BLaER1 (cell line): ENCODE measurements around the gene ELMOD3.
"Not testable (repeated sequence)": the region's sequence is repeated elsewhere in the genome, so short reads cannot be mapped to it uniquely, and the experiment has no call there.

Experiments
- H3K27ac ChIP-seq: shearing (Covaris generic); formaldehyde crosslinking; 2 replicates; pipeline ENCODE4 v1.8.1; 2022
- H3K27me3 ChIP-seq: shearing (Covaris generic); formaldehyde crosslinking; 2 replicates; pipeline ENCODE4 v1.8.1; 2022
- H3K36me3 ChIP-seq: shearing (Covaris generic); formaldehyde crosslinking; 2 replicates; pipeline ENCODE4 v1.8.1; 2022
- H3K4me1 ChIP-seq: shearing (Covaris generic); formaldehyde crosslinking; 2 replicates; pipeline ENCODE4 v1.8.1; 2022
- H3K4me2 ChIP-seq: shearing (Covaris generic); formaldehyde crosslinking; 2 replicates; pipeline ENCODE4 v1.8.1; 2022
- H3K4me3 ChIP-seq: shearing (Covaris generic); formaldehyde crosslinking; 2 replicates; pipeline ENCODE4 v1.8.1; 2022
- H3K9ac ChIP-seq: shearing (Covaris generic); formaldehyde crosslinking; 2 replicates; pipeline ENCODE4 v1.8.1; 2022
- H3K9me3 ChIP-seq: shearing (Covaris generic); formaldehyde crosslinking; 2 replicates; pipeline ENCODE4 v1.8.1; 2022
- H4K20me1 ChIP-seq: shearing (Covaris generic); formaldehyde crosslinking; 2 replicates; pipeline ENCODE4 v1.8.1; 2022
- Cebpa-rat ChIP-seq: shearing (Covaris generic); IDR thresholded peaks from 2 replicates; pipeline ENCODE4 v1.8.1; 2022

ELMOD3 gene

DNA sequence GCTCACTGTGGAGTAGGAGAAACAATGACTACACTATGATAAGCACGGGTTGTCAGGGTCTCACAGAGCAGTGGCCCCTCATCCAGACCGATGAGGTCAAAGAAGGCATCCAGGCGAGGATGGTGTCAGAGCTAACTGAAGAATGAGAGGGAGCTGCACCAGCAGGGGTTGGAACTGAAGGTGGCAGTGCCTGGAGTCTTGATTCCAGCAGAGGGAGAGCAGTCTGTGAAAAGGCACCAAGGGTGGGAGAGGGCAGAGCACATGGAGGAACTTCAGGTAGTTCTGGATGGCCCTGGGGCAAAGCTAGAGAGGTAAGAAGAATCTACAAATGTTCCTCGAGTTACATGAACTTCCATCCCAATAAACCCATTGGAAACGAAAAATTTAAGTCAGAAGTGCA, 12.6 kb downstream of the ELMOD3 start:
- Histone ChIP-seq H3K4me3 (no peak overlapping the region), H3K27ac (no peak overlapping the region), H3K4me1 (peaks cover 13% of the 10 kb centered on the region), H4K20me1 (no peaks in the 10 kb centered on the region), H3K4me2 (no peak overlapping the region; the same call in 1 of the 2 replicates), H3K9ac (no peak overlapping the region), H3K27me3 (no peaks in the 10 kb centered on the region), H3K36me3 (peaks cover 29% of the 10 kb centered on the region), H3K9me3 (no peaks in the 10 kb centered on the region)
- no peak for TF ChIP-seq Cebpa-rat

DNA sequence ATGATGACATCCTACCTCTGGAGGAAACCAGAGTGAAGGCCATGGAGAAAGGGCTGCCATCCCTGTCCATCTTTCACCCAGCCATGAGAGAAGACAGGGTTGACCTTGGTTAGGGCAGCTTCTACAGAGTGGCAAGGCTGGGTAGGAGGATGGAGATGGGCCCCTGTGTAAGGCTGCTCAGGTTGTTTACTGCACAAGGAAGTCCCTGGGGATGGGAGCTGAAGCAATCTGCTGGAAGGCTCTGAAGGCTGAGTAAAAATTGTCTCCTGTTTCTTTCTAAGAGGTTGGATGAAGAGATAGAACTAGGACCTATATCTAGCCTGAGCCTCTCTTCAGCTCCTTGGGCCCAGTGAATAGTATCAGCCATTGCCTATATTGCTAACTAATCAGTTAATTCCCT, 14.4 kb downstream of the ELMOD3 start:
- Histone ChIP-seq H3K4me3 (no peak overlapping the region), H3K9me3 (no peaks in the 10 kb centered on the region), H3K4me2 (no peak overlapping the region), H3K27ac (no peak overlapping the region), H3K27me3 (no peaks in the 10 kb centered on the region), H3K9ac (no peak overlapping the region), H3K36me3 (peaks cover 14% of the 10 kb centered on the region; the same call in 1 of the 2 replicates), H3K4me1 (peaks cover 13% of the 10 kb centered on the region), H4K20me1 (no peaks in the 10 kb centered on the region)
- TF ChIP-seq Cebpa-rat: no peak

DNA sequence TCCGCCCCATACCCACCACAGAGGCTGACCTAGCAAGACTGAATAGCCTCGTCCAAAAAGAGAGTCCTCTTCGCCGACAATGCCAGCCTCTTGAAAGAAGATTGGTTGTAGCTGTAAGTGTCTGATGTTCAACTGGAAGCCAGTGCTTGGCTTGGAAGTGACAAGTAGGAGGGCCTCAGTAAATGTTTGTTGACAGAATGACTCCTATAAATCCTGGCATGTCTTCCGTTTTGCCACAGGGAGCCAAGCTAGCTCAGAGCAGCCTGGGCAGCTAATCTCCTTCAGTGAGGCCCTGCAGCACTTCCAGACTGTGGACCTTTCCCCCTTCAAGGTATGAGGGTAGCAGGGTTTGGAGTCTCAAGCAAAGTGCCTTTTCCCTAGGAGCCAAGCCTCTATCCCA, 14.9 kb downstream of the ELMOD3 start:
- Histone ChIP-seq H3K4me2 (no peak overlapping the region), H3K27me3 (no peaks in the 10 kb centered on the region), H4K20me1 (no peaks in the 10 kb centered on the region), H3K36me3 (peaks cover 14% of the 10 kb centered on the region; the same call in 1 of the 2 replicates), H3K4me3 (no peak overlapping the region), H3K9me3 (no peaks in the 10 kb centered on the region), H3K4me1 (peaks cover 13% of the 10 kb centered on the region), H3K27ac (no peak overlapping the region), H3K9ac (no peak overlapping the region)
- TF ChIP-seq Cebpa-rat: no peak

DNA sequence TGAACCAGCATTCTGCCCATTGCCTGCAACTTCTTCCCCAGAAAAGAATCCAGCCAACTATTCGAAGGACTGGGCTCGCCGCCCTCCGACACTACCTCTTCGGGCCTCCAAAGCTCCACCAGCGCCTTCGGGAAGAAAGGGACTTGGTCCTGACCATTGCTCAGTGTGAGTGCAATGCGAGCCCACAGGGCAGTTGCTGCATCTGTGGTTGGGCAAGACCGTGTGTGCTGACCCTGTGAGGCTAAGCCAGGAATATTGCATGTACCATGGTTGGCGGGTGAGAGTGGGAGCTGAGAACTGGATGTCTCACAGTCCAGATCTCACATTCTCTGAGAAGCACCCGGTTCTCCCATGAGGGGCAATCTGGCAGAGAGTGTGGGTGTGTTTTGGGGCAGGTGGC, 16.5 kb downstream of the ELMOD3 start:
- Histone ChIP-seq H3K9me3 (no peaks in the 10 kb centered on the region), H3K27me3 (no peaks in the 10 kb centered on the region), H3K9ac (no peak overlapping the region), H3K4me2 (no peak overlapping the region), H4K20me1 (no peaks in the 10 kb centered on the region), H3K27ac (no peak overlapping the region), H3K4me1 (peaks cover 13% of the 10 kb centered on the region), H3K4me3 (no peak overlapping the region), H3K36me3 (peaks cover 14% of the 10 kb centered on the region; the same call in 1 of the 2 replicates)
- no peak for TF ChIP-seq Cebpa-rat

DNA sequence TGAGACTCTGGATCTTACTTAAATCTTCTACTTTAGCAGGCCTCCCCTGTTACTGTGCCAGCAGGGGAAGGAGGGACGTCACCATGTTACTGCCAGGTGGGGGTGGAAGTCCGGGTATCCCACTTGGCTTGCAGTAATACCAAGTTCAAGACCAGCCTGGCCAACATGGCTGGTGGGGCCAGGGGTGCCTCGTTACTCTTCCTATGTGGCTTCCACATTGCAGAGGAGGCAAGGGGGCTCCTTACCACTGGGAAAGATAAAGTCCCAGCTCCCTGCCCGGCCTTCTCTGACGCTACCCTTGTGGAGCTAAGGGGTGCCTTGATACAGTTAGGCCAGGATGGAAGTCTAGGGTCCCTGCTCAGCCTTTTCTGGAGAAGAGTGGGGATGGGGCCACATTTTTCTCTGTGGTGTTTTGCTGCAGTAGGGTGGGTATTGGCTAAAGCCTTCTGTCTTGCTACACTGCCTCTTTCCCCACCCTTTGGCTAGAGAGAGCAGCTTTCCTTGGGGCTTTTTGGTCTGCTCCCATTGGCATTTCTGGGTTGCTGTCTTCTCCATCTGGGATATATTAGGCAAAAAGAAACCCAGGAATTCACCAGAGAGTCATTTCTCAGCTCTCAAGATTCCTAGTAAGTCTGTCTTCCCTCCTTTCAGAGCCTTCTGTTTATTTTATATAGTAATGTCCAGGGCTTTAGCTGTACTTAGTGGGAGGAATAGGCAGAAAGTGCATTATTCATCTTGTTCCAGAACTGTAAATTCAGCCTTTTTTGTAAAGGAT, 21.9 kb downstream of the ELMOD3 start:
- no peaks in the 10 kb centered on the region for H4K20me1 ChIP-seq
- H3K36me3 ChIP-seq: peaks cover 53% of the 10 kb centered on the region
- TF ChIP-seq Cebpa-rat: no peak
- no peaks in the 10 kb centered on the region for H3K4me1 ChIP-seq
- H3K4me3 ChIP-seq: no peak overlapping the region
- no peak overlapping the region for H3K9ac ChIP-seq
- H3K9me3 ChIP-seq: peaks cover 20% of the 10 kb centered on the region
- no peak overlapping the region for H3K27ac ChIP-seq
- H3K4me2 ChIP-seq: no peak overlapping the region
- no peaks in the 10 kb centered on the region for H3K27me3 ChIP-seq

DNA sequence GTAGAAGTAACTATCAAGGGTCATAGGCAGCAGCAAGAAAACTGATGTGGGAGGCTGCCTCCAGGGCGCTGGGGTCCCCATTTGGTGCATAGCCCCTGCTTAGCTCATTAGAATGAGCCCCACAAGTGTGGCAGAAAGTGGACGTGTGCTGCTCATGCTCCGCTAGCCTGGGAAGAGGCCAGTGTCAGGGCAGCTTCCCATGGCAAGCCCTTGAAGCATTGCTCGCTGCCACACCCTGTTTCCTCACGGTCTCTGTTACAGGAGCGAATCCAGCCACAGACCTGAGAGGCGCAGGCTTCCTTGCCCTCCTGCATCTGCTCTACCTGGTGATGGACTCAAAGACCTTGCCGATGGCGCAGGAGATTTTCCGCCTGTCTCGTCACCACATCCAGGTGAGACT, 22.5 kb downstream of the ELMOD3 start:
- Histone ChIP-seq H4K20me1 (no peaks in the 10 kb centered on the region), H3K27me3 (no peaks in the 10 kb centered on the region), H3K9ac (no peak overlapping the region), H3K4me1 (no peaks in the 10 kb centered on the region), H3K27ac (no peak overlapping the region), H3K4me3 (no peak overlapping the region), H3K9me3 (peaks cover 20% of the 10 kb centered on the region), H3K36me3 (peaks cover 56% of the 10 kb centered on the region), H3K4me2 (no peak overlapping the region)
- TF ChIP-seq Cebpa-rat: no peak

DNA sequence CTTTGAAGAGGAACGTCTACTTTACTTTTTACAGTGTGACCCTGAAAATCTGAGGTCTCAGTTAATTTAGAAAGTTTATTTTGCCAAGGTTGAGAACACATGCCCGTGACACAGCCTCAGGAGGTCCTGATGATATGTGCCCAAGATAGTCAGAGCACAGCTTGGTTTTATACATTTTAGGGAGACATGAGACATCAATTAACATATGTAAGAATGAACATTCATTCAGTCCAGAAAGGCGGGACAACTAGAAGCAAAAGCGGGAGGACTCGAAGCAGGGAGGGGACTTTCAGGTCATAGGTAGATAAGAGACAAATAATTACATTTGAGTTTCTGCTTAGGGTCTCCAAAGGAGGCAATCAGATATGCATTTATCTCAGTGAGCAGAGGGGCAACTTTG, 23.7 kb downstream of the ELMOD3 start:
- peaks cover 62% of the 10 kb centered on the region for H3K36me3 ChIP-seq
- no peak overlapping the region for H3K27ac ChIP-seq
- no peak overlapping the region for H3K4me3 ChIP-seq
- no peaks in the 10 kb centered on the region for H3K4me1 ChIP-seq
- H3K4me2 ChIP-seq: no peak overlapping the region
- no peaks in the 10 kb centered on the region for H3K27me3 ChIP-seq
- H3K9ac ChIP-seq: no peak overlapping the region
- peaks cover 20% of the 10 kb centered on the region for H3K9me3 ChIP-seq
- H4K20me1 ChIP-seq: no peaks in the 10 kb centered on the region
- TF ChIP-seq Cebpa-rat: no peak

DNA sequence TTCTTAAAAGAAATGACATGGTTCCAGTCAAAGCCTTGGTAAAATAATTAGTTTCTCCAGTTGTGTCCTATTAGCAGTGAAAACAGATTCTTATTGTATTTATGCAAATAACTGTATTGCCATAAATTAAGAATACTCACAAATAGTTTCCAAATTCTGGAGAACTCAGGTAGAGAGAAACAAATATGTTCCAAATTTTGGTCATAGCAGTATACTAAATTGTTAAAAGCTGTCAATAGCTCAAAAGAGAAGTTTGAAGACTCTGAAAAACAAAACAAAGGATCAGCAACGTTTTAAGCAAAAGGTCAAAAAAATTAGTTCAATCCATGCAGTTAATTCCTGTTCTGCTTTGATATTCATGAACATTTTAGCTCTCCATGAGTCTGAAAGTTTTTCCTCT, 25.5 kb downstream of the ELMOD3 start:
- no peaks in the 10 kb centered on the region for H3K27me3 ChIP-seq
- peaks cover 79% of the 10 kb centered on the region for H3K36me3 ChIP-seq
- peaks cover 20% of the 10 kb centered on the region for H3K9me3 ChIP-seq
- H3K27ac ChIP-seq: no peak overlapping the region
- H3K4me3 ChIP-seq: no peak overlapping the region
- H4K20me1 ChIP-seq: no peaks in the 10 kb centered on the region
- no peak for TF ChIP-seq Cebpa-rat
- no peak overlapping the region for H3K4me2 ChIP-seq
- H3K9ac ChIP-seq: no peak overlapping the region
- H3K4me1 ChIP-seq: no peaks in the 10 kb centered on the region

DNA sequence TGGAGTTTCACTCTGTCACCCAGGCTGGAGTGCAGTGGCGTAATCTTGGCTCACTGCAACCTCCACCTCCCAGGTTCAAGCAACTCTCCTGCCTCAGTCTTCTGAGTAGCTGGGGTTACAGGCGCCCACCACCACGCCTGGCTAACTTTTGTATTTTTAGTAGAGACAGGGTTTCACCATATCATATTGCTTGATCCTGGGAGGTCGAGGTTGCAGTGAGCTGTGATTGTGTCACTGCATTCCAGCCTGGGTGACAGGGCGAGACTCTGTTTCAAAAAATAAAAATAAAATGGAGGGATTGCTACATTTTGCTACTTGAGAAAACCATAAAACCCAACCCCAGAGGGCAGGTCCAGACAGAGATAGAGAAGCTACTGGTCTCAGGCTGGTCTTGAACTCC, 28.6 kb downstream of the ELMOD3 start:
- H3K27ac ChIP-seq, H3K4me1 ChIP-seq, H3K4me3 ChIP-seq, H4K20me1 ChIP-seq, H3K9ac ChIP-seq, H3K27me3 ChIP-seq, H3K4me2 ChIP-seq: not testable (repeated sequence)
- peaks cover 87% of the 10 kb centered on the region for H3K36me3 ChIP-seq
- H3K9me3 ChIP-seq: peaks cover 20% of the 10 kb centered on the region

DNA sequence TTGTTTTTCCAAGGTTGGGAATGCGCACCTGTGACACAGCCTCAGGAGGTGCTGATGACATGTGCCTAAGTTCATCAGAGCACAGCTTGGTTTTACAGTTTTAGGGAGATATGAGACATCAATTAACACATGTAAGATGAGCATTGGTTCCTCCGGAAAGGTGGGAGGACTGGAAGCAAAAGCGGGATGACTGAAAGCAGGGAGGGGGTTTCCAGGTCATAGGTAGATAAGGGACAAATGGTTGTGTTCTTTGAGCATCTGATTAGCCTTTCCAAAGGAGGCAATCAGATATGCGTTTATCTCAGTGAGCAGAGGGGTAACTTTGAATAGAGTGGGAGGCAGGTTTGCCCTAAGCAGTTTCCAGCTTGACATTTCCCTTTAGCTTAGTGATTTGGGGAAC, 29.3 kb downstream of the ELMOD3 start:
- Histone ChIP-seq H3K4me1 (no peaks in the 10 kb centered on the region), H4K20me1 (no peaks in the 10 kb centered on the region), H3K9me3 (peaks cover 20% of the 10 kb centered on the region), H3K4me3 (no peak overlapping the region), H3K27ac (no peak overlapping the region), H3K9ac (no peak overlapping the region), H3K4me2 (no peak overlapping the region), H3K27me3 (no peaks in the 10 kb centered on the region), H3K36me3 (peaks cover 87% of the 10 kb centered on the region)
- no peak for TF ChIP-seq Cebpa-rat

DNA sequence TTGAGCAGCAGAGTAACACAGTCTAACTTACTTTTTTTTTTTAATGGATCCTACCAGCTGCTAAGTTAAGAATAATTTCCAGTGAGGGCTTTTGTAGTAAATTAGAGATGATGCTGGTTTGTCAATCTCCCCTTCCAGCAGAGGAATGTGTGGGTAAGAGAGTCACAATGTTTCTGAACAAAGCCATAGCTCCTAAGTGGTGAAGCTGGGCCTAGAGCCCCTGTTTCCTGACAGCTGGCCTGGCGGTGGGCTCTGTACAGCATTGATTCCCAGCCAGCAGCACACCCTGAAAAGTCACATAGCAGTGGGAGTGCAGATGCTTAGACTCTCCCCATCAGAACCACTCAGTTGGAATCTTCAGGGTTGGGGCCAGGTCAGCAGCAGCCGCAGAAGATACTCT, 31.2 kb downstream of the ELMOD3 start:
- H4K20me1 ChIP-seq: no peaks in the 10 kb centered on the region
- H3K27ac ChIP-seq: no peak overlapping the region
- peaks cover 13% of the 10 kb centered on the region for H3K4me1 ChIP-seq
- H3K4me3 ChIP-seq: no peak overlapping the region
- H3K27me3 ChIP-seq: no peaks in the 10 kb centered on the region
- TF ChIP-seq Cebpa-rat: no peak
- H3K9me3 ChIP-seq: peaks cover 1% of the 10 kb centered on the region
- peaks cover 87% of the 10 kb centered on the region for H3K36me3 ChIP-seq
- H3K9ac ChIP-seq: no peak overlapping the region
- H3K4me2 ChIP-seq: no peak overlapping the region
